ENCODE measurements around the gene HSBP1L1.

HSBP1L1 gene

DNA sequence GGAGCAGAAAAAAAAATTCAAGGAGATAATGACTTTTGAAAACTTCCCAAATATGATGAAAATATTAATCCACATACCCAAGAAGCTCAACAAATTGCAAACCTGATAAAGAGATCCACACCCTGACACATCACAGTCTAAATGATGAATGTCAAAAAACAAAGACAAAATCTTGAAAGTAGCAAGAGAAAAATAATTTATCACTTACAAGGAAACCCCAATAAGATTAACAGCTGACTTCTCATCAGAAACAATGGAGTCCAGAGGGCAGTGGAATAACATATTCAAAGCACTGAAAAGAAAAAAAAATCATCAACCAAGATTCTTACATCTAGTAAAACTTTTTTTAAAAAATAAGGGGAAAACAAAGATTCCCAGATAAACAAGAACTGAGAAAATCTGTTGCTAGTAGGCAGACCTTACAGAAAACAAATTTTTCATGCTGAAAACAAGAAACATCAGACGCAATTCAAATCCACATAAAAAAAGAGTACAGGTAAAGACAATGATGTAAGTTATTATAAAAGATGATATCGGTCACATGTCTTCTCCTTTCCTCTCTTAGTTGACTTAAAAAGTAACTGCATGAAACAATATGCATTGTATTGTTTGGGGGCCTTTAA is 34.3 kb upstream of the HSBP1L1 start:
- no peak for DNase-seq (ENCODE audit: low read depth)

DNA sequence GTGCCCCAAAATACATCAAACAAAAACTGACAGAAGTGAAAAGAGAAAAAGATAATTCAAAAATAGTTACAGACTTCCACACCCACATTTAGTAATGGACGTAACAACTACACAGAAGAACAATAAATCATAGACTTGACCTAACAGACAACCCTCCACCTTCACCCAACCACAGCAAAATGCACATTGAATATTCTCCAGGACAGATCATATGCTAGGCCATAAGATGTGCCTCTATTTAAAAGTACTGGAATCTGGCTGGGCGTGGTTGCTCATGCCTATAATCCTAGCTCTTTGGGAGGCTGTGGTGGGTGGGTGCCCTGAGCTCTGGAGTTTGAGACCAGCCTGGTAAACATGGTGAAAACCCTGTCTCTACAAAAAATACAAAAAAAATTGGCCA is 33.0 kb upstream of the HSBP1L1 start:
- DNase-seq (ENCODE audit: low read depth): no peak

DNA sequence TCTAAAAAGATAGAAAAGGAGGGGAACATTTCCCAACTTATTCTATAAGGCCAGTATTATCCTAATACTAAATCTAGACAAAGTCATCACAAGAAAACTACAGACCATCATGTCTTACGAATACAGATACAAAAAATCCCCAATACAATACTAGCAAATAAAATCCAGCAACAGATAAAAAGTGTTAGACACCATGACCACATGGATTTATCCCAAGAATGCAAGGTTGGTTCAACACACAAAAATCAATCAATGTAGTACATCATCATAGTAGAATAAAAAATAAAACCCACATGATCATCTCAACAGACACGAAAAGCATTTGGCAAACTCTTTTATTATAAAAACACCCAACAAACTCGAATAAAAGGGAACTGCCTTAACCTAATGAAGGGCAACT is 31.5 kb upstream of the HSBP1L1 start:
- DNase-seq (ENCODE audit: low read depth): no peak

DNA sequence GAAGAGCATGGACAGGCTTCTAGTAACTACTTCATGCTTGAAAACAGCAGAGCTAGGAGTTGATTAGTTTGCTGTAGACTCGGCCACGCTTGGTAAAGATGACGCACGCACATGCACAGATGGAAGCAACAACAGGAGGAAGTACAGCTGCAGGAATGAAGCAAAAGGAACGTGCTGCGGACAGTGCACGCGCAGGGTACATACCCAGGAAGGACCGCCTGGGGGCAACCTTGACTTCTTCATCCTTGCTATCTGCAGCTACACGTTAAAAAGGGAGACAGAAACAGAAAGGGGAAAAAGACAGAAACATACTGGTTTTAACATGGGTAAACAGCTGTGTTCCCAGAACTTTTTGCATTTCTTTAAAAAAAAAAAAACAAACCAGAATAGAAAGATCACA is 30.7 kb upstream of the HSBP1L1 start:
- DNase-seq (ENCODE audit: low read depth): peak; percentile 79

DNA sequence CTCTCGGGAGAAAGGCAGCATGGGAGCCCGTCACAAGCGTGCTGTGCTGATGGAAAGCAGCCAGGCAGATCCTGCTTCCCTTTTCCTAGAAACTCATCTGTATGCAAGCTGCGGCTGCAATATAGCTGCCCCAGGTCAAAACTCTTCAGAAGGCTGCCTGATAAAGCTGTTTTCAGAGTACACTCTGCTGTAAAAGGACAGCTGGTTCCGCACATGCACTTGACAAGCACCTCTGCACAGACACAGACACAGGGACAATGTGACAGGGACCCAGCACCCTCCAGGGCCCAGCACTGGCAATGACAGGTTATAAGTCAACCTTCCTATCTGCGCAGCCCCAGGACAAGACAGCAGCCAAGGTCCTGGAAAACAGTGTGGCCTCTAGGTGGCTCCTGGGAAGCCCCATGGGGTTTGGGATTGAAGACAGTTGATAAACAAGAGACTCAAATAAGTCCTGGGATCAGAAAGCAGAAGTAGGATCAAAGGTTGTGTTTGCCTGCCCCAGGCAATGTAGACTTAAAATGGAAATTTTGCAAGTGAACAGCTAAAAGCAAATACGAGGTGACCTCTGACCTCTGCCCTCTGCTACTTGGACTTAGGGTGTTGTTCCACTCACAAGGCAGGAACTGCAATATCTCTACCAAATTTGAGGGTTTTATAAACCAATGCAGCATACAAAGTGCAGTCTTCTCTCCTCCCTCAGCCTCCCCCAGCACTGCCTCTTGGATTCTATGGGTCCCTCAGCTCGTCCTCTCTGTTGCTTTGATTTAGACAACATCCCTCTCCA is 29.9 kb upstream of the HSBP1L1 start:
- no peak for DNase-seq (ENCODE audit: low read depth)

DNA sequence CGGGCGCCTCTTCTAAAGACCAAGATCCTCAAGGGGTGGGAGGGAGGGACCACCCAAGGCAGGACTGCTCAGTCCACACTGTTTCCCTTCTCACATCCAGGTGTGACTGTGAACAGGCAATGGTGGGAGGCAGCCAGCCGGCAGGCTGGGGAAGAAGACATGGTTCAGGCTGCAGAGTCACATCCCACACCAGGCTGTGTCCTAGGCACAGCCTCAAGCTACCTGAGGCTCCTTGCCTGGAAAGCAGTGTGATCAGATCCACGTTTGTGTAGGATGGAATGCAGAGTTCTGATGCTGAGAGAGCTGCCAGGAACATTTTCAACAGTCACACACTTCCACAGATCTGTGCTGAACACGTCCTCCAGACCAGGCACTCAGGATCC is 29.4 kb upstream of the HSBP1L1 start:
- no peak for DNase-seq (ENCODE audit: low read depth)

DNA sequence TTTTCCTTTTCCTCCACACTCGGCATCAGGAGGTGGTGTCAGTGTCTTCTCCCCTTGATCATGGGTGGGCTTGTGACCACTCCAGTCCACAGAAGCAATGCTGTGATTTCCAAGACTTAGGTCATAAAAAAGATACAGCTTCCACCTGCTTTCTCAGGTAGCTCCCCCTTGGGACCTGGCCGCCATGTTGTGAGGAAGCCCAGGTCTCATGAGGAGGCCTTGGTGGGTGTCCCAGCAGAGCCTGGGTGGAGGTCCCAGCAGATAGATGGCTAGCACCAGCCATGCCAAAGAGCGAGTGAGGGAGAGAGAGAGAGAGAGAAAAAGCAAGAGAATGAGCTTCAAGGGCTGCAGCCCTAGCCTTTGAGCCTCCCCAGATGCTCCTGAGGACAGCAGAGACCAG is 28.9 kb upstream of the HSBP1L1 start:
- no peak for DNase-seq (ENCODE audit: low read depth)

DNA sequence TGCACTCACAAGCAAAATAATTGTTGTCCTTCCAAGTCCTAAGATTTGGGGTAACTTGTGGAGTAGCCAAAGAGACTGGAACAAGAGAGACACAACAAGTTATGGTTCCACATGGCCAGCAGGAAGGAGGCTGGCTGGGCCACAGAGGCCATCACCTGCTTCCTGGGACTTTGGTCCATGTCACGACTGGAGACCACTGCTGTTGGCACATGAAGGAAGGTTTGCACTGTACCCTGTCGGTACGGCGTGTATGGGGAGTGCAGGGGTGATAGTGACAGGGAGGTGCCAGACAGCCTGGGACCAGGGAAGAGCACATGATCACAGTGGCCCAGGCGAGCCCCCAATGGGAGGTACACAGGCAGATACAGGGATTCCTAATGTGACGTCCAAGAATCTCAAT is 28.5 kb upstream of the HSBP1L1 start:
- DNase-seq (ENCODE audit: low read depth): no peak

DNA sequence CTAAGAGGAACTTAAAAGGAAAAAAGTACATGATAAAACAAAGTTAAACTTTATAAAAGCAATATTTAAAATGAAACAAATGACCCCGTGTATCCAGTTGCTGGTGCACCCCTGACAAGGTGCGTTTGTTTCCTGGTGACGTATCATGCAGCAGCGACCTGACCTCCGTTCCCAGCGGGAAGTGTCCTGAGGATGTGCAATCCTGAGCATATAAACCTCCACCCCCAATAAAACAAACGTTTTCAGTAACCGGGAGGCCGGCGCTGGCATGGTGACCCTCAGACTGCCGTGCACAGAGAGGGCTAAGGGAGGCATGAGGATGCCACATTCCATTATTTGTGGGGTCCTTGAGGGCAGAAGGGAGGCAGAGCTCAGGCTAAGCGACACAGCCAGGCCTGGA is 27.8 kb upstream of the HSBP1L1 start:
- DNase-seq (ENCODE audit: low read depth): no peak

DNA sequence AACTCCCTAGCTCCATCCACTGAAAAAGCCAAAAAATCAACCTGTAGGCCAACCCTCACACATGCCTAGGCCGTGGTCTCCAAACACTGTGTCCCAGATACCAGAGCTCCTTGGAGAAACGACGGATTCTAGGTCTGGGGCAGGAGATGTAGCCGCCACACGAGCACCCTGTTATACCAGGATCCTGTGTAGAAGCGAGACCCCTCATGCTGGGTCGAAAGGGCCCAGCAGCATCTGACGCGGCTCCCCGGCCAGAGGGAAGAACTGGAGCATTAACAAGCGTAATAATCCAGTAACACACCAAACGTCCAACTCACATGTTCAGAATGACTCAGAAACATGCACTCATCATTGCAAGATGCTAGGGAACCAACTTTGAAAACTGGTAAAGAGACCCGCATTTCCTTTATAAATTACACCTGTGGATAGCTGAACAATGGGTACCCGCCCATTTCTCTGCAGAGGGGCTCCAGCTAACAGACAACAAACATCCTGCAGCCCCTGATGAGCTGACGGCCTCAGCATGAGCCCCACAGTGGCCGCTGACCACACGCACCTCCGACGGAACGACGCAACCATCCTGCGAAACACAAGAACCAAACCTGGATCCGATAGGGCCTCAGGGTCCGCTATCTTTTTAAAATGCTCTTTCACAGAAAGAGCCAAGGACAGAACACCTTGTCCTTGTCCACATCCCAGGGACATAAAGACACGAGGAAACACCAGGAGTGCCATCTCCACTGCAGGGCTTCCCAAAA is 27.2 kb upstream of the HSBP1L1 start:
- DNase-seq (ENCODE audit: low read depth): no peak

DNA sequence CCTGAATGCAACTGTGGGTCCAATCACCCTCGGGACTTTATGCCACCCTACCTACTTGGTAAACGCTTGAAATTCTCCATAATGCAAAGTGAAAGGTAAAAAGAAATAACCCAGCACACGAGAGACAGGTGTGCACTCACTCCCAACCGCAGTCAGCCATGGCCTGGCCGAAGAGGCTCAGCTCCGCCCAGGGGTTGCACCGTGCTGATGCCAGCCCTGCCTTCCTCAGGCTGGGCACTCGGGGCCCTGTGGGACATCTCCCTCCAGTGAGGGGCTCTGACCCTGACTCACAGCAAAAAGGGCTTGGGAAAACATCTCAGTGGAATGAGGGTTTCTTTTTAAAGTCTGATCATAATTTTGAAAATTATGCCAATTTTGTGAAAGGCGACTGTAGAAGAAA is 26.2 kb upstream of the HSBP1L1 start:
- DNase-seq (ENCODE audit: low read depth): no peak

DNA sequence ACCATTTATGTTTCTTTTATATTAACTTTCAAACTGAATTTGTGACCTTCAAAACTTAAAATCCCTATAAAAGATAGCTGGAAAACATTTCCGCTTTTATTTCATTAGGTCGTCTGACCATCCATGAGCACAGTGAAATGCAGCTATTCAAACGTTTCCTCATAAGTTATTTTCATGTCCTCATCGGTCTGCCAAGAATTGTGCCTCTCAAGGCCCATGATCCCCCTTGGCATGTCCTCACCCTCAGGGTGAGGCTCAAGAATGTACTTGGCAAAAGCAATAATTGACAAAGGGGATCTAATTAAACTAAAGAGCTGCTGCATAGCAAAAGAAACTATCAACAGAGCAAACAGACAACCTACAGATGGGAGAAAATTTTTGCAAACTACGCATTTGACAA is 25.3 kb upstream of the HSBP1L1 start:
- no peak for DNase-seq (ENCODE audit: low read depth)

DNA sequence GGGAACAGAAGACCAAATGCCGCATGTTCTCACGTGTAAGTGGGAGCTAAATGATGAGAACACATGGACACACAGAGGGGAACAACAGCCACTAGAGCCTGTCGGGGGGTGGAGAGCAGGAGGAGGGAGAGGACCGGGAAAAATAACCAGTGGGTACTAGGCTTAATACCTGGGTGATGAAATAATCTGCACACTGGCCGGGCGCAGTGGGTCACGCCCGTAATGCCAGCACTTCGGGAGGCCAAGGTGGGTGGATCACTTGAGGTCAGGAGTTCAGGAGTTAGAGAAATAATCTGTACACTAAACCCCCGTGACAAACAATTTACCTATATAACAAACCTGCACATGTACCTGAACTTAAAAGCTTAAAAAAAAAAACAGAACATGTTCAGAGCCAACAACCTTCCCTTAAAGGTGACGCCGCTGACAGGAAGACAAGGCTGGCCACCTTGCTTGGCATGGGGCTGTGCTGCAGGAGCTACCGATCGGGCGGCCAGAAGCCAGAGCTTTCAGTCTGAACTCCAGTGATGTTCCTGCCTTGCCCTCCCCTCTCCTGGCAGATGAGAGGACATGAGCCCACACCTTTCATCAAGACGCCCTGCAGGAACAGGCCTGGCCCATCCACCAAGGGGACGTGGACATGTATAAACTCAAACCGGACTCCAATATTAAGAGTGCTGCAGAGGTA is 24.2 kb upstream of the HSBP1L1 start:
- no peak for DNase-seq (ENCODE audit: low read depth)

DNA sequence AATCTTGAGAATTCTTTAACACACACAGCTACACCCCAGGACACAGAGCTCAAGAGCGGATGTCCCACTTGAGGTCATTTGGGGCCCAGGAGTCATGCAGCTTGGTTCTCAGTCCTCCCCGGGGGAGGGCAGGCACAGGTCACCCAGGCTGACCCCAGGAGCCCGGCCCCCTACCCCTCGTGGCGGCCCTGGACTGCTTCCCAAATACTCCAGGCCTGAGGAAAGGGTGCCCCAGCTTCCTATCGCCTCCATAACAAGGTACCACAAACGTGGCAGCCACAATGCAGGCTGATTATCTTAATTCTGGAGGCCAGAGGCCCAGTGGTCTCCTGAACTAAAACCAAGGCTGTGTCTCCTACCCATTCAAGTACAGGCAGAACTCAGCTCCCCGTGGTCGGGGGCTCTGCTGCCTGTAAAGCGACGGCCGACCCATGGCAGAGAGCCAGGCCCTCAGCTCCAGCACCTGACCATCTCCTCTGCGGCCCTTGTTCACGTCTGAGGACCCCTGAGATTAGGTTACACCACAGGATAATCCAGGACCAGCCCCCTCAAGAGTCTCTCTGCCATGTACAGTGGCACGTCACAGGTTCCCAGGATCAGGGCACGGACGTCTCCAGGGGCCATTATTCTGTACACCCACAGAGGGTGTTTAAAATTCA is 23.5 kb upstream of the HSBP1L1 start:
- no peak for DNase-seq (ENCODE audit: low read depth)

DNA sequence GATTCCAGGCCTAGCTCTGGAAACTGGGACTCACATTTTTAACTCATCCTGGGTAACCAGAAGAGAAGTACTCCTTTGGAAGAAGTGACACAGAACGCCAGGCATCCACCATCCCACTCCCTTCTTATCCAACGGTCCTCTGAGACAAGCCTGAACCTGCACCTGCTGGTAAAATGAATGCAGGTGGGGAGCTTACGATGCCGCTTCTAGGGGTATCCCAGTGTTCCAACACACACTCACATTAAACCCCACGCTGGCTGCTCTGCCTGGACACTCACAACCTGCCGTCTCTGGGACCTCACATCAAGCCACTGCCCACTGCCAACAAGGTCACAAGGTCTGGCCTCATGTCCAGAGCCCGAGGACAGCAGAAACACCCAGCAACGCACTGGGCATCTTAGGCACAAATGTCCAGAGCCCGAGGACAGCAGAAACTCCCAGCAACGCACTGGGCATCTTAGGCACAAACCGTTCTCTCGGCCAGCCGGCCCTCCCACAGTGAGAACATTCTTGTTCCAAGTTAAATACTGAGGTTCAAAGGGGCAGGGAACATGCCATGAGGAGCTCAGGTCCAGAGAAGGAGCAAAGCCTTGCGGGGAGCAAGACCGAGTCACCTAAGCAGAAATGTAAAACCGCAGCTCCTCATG is 22.8 kb upstream of the HSBP1L1 start:
- DNase-seq (ENCODE audit: low read depth): no peak

DNA sequence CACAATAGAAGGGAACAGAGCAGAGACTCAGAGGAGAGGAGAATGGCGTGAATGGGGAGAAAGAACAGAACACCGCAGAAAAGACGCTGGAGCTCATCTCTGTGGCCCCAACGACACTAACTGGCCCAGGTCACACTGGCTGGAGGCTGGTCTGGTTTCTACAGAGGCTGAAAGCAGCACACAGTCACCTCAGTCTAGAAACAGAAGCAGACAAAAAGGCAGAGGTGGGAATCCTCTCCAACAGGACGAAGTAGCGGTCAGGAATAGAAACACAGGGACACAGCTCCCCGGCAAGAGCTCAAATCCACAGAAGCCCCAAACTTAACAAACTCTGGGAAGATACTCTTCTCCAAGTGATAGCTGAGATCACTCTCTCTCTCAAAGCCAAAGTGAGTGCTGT is 22.2 kb upstream of the HSBP1L1 start:
- DNase-seq (ENCODE audit: low read depth): no peak

DNA sequence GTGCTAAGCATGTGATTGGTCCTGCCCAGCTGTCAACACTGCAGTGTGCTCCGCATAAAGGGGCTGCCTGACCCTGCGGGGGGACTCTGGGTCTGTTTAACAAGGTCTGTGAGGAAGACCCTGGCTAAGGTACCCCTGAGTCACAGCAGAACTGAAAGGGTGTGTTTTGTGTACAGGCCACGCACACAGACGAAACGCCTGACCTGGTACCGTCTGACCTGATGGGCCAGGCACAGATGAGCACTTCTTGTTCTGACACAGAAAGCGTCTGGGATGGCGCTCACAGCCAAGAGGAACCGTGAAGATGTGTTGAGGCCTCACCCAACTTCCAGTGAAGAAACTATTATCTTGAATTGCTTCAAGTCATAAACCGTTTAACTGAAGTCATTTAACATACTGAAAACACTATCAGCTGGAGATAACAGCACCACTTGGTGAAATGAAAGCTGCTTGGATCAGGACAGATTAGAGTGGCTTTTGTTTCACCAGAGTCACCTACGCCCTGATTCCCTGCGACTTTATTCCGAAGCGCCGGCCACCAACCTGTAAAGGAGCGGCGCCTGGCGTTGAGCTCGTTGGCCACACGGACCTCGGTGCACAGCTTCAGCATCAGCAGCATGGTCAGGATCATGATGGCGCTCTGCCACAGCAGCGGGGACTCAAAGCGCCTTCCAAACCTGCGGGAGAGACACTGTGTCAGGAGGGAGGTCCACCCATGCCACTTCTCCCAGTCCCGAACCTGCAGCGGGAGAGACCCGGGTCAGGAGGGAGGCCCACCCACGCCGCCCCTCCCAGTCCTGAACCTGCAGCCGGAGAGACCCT is 21.4 kb upstream of the HSBP1L1 start:
- DNase-seq (ENCODE audit: low read depth): no peak

DNA sequence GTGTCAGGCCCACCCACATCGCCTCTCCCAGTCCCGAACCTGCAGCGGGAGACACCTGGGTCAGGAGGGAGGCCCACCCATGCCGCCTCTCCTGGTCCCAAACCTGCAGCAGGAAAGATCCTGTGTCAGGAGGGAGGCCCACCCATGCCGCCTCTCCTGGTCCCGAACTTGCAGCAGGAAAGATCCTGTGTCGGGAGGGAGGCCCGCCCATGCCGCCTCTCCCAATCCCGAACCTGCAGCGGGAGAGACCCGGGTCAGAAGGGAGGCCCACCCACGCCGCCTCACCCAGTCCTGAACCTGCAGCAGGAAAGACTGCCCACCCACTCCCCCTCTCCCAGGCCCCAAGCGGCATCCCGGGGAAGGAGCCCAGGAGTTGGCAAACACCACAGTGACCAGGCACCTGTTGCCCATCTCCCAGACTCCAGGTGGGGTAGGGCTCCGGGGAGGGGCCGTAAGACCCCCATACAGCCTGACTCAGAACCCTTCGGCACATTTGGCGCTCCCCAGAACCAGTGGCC is 20.8 kb upstream of the HSBP1L1 start:
- no peak for DNase-seq (ENCODE audit: low read depth)

DNA sequence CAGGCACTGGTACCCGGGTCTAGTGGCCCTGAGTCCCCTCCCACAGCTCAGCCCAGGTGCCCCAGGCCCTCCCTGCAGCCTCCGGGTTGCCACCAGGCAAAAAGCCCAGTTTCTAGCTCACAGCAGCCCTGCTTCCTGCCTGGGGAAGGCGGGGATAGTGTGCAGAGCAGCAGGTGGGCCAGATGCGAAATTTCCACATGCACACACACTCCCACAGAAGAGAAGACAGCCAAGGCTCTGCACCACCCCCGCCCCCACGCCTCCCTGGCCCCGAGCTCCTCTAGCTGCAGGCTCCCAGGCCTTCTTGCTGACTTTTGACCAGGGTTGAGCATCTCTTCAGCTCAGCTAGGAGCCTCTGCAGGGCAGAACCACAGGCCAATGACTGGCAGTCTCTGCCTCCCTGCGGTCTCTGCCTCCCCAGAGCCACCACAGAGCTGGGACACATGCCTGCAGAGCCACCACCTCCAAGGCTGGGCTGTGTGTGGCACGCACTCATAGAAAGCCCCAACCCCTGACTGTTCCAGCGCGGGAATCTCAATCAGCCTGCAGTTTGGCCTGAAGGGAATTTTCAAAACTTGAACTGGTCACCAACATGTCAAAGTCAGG is 20.2 kb upstream of the HSBP1L1 start:
- peak; percentile 29 for DNase-seq (ENCODE audit: low read depth)

DNA sequence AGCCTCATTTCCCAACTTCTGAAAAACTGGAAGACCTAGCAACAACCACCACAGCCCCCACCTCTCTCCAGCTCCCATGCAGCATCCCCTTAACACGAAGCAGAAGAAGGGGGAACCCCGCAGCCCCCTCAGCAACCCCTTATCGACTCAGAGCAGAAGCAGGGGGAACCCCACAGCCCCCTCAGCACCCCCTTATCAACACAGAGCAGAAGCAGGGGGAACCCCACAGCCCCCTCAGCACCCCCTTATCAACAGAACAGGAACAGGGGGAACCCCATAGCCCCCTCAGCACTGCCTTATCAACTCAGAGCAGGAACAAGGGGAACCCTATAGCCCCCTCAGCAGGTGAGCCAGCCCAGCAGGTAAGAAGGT is 19.7 kb upstream of the HSBP1L1 start:
- DNase-seq (ENCODE audit: low read depth): no peak

Data from EH (cell line).